Measurements from ENCODE around the gene NPL.

Gene NPL

DNA sequence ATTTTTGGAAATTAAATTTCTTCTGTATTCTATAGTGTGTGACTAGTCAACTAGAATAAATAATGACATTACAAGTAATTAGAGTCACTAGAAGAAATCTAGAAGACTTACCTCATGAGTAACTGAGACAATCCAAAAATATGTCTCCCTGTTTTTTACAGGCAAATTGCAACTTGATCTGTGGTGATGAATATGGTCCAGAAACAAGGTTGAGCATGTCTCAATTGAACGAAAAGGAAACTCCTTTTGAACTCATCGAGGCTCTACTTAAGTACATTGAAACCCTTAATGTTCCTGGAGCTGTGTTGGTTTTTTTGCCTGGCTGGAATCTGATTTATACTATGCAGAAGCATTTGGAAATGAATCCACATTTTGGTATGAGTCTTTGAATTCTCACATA lies 86.3 kb downstream of the NPL start:
- DNase-seq: no peak

DNA sequence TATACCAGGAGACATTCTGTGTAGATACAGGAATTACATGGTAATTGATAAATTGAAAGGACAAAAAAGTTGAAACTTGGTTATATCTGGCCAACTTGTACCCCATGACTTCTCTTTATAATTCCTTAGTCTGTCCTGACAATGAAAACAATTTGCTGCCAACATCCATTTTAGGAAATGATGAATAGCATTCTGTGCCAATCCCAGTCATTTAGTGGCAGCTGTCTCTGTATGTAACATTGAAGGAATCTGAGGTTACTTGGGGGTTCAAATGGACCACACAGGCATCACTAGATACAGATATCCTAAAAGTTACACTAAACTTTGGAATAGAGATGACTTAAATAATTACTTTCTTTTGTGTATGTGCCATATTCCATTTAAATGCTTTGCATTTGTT lies 87.8 kb downstream of the NPL start:
- no peak for DNase-seq

DNA sequence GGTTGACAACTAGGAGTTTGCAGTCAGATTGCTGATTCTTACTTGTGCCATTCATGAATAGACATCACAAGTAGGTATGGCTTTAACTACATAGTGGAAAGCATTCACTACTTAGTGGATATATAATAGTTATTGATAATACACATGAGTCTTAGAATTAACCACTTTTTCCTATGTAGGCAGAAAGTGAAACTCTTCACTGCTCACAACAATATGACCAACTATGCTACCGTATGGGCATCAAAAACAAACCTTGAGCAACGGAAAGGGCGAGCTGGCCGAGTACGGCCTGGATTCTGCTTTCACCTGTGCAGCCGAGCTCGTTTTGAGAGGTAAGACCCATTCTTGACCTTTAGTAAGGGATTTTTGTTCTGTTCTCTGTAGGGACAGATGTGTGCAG lies 88.3 kb downstream of the NPL start:
- DNase-seq: no peak

Data from activated CD4-positive, alpha-beta T cell treated with anti-CD3 and anti-CD28 coated beads, Interleukin-2, amount 50 U/mL, for 4 hours (primary cell).